HG03175 (cell line): ENCODE measurements around the gene KIF13A.
A peak's percentile ranks its signal among the peaks of the same experiment; 100 is the strongest.
"Not testable (repeated sequence)": the region's sequence is repeated elsewhere in the genome, so short reads cannot be mapped to it uniquely, and the experiment has no call there.

Source experiments
- ATAC-seq: cut with Tn5 transposase; IDR thresholded peaks from one replicate; pipeline ENCODE4 v1.9.1; 2021; ENCODE audit warnings: mild to moderate bottlenecking, moderate library complexity; ENCODE audit not compliant: unreplicated experiment

The KIF13A gene

DNA sequence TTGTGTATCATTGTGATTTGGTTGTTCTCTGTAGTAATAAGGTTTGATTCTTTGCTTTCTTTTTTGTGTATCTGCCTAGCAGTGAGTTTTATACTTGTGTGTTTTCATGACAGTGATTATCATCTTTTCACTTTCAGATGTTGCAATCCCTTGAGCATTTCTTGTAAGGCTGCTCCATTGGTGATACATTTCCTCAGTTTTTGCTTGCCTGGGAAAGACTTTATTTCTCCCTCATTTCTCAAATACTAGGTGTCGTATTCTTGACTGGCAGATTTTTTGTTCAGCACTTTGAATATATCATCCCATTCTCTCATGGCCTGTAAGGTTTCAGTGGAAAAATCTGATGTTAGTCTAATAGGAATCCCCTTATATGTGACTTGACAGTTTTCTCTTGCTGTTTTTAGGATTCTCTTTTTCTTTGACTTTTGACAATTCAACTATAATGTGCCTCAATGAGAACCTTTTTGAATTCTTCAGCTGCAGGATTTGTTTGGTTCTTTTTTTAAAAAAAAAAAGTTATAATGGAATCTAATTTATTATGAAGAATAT lies 249.7 kb downstream of the KIF13A start:
- ATAC-seq, result no peak

DNA sequence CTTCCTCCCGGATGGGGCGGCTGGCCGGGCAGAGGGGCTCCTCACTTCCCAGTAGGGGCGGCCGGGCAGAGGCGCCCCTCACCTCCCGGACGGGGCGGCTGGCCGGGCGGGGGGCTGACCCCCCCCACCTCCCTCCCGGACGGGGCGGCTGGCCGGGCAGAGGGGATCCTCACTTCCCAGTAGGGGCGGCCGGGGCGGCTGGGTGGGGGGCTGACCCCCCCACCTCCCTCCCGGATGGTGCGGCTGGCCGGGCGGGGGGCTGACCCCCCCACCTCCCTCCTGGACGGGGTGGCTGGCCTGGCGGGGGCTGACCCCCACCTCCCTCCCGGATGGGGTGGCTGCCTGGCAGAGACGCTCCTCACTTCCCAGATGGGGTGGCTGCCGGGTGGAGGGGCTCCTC lies 252.1 kb downstream of the KIF13A start:
- not testable (repeated sequence) for ATAC-seq

GRCh38 chr6:17730078-17730704 lies 257.2 kb downstream of the KIF13A start:
- no peak for ATAC-seq

- ATAC-seq, result no peak
These were observed 258.0 kb downstream of the KIF13A start for GRCh38 chr6:17729223-17730077.

DNA sequence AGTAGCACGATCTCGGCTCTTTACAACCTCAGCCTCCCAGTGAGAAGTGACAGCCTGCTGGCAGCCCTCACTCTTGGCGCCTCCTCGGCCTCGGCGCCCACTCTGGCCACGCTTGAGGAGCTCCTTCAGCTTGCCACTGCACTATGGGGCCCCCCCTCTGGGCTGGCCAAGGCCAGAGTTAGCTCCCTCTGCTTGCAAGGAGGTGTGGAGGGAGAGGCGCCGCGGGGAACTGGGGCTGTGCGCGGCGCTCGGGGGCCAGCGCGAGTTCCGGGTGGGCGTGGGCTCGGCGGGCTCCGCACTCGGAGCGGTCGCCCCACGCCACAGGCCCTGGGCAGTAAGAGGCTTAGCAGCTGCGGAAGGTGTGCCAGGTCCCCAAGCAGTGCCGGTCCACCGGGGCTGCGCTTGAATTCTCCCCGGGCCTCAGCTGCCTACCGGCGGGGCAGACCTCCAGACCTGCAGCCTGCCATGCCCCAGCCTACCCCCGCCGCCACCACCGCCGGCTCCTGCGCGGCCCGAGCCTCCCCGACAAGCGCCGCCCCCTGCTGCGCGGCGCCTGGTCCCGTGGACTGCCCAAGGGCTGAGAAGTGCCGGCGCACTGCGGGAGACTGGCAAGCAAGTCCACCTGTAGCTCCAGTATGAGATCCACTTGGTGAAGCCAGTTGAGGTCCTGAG lies 258.7 kb downstream of the KIF13A start:
- ATAC-seq, result no peak

- no peak for ATAC-seq
These were observed 262.4 kb downstream of the KIF13A start for GRCh38 chr6:17725083-17725482.

GRCh38 chr6:17724341-17724740 lies 263.1 kb downstream of the KIF13A start:
- ATAC-seq, result no peak

- ATAC-seq, result no peak
These were observed 265.8 kb downstream of the KIF13A start for GRCh38 chr6:17721671-17722070.

- ATAC-seq, result no peak
These were observed 268.0 kb downstream of the KIF13A start for GRCh38 chr6:17719323-17720041.

GRCh38 chr6:17716221-17716620 lies 271.2 kb downstream of the KIF13A start:
- ATAC-seq, result no peak

DNA sequence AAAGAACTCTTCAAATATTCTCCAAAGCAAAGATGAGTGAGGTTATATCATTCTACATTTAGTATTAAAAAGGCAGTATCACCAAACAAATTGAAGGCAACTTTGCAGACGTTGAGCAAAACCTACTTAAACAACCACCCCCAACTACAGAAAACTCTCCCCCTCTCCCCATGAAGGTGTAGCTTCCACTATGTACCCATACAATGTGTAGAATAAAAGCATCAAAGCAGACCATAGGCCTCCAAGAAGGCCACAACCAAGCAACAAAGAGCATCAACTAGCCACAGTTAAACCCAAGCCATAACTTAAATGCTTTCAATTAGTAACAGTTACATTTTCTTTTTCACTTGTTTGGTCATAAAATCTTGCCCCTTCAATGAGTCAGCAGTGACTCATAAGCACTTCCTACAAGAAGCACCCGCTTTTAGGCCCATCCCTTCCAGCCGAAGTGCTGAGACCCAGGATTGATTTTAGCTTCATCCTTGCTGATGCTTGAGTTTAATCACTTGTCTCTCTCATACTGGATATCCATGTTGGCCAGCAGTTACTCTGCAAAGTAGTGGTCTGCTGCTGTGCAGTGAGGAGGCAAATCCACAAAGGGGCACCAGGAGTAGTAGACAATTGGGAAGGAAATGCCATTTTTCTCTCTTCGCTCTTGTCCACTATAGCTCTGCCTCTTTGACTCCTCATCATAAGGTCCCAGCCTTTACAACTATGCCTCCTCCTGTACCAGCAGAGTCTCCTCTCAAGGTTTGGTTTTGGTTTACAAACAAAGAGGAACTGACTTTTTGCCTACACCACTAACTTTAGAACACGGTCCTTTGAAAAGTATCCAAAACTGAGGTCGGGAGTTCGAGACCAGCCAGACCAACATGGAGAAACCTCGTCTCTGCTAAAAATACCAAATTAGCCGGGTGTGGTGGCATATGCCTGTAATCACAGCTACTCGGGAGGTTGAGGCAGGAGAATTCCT lies 272.3 kb downstream of the KIF13A start:
- ATAC-seq, result peak; percentile 84

GRCh38 chr6:17714177-17714576 lies 273.3 kb downstream of the KIF13A start:
- ATAC-seq, result no peak

DNA sequence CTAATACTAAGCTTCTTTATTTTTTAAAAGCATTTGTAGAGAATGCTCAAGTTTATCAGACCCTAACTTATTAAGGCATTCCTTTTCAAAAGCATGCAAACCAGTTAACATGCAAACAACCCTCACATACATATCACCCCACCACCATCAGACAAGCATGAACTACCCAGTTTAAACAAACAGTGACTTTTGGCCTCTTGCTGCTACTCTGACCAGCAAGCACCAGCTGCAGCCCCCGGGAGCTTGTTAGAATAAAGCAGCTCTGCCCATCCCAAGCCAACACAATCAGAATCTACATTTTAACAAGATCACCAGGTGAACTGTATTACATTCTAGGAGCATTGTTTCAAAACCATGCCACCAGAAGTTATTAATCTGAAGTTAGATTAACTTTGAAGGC lies 274.9 kb downstream of the KIF13A start:
- no peak for ATAC-seq

DNA sequence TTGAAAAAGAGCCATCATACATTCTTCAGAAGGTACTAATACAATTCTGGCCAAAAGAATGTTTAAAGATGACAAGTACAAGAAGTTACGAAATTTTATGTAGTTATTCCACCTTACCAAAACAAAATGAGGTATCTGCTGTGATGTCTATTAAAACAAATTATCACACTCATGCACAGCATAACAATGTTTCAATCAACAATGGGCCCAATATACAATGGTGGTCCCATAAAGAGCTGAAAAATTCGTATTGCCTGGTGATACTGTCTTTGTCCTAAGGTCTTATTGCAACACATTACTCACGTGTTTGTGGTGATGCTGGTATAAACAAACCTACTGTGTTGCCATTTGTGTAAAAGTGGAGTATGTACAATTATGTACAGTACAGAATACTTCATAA lies 277.1 kb downstream of the KIF13A start:
- no peak for ATAC-seq

- ATAC-seq, result no peak
These were observed 278.0 kb downstream of the KIF13A start for GRCh38 chr6:17709476-17709875.
